Central memory CD8-positive, alpha-beta T cell (primary cell): ENCODE measurements around the gene TH.

Experiments used
- ATAC-seq: fragments of 150-1000 bp; cut with Tn5 transposase; replicated peaks from 2 replicates; pipeline ENCODE4 v1.10.0; 2022; ENCODE audit warnings: mild to moderate bottlenecking, moderate FRiP score, moderate number of reproducible peaks; ENCODE audit not compliant: poor library complexity, severe bottlenecking; ENCODE audit errors: extremely low read depth
- DNase-seq, 2 donors: peaks; one replicate each; pipeline ENCODE4 v3.0.0; 2021; ENCODE audit warnings: low spot score in 2 of 2
- H3K27ac Mint-ChIP-seq: one replicate; pipeline ENCODE4 v1.8.0; 2022; ENCODE audit warnings: low read depth, mild to moderate bottlenecking, moderate library complexity, mixed read lengths
- H3K27me3 Mint-ChIP-seq: one replicate; pipeline ENCODE4 v1.8.0; 2022; ENCODE audit warnings: mixed read lengths
- H3K36me3 Mint-ChIP-seq: one replicate; pipeline ENCODE4 v1.8.0; 2022; ENCODE audit warnings: mild to moderate bottlenecking, moderate library complexity, mixed read lengths; ENCODE audit not compliant: insufficient read depth
- H3K4me1 Mint-ChIP-seq: one replicate; pipeline ENCODE4 v1.8.0; 2022; ENCODE audit warnings: mixed read lengths
- H3K4me3 Mint-ChIP-seq: one replicate; pipeline ENCODE4 v1.8.0; 2022; ENCODE audit warnings: mild to moderate bottlenecking, moderate library complexity, mixed read lengths
- H3K9me3 Mint-ChIP-seq: one replicate; pipeline ENCODE4 v1.8.0; 2022; ENCODE audit warnings: mixed read lengths

The TH gene

DNA sequence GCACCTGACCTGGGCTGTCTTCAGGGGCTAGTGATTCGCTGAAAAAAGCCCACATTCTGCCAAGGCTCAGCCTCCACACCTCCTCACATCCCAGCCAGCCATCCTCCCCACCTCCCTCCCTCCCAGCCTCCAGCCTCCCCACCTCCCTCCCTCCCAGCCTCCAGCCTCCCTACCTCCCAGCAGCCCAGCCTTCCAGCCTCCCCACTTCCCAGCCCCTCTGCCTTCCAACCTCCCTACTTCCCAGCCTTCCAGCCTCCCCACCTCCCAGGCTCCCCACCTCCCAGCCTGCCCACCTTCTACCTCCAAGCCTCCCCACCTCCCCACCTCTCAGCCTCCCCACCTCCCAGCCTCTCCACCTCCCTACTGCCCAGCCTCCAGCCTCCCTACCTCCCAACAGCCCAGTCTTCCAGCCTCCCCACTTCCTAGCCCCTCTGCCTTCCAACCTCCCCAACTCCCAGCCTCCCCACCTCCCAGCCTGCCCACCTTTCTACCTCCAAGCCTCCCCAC is 33.7 kb upstream of the TH start:
- no peaks in the 10 kb centered on the region for H3K36me3 Mint-ChIP-seq
- peaks cover 11% of the 10 kb centered on the region for H3K27me3 Mint-ChIP-seq
- ATAC-seq (no peak), DNase-seq (no peak)
- peaks cover 6% of the 10 kb centered on the region for H3K9me3 Mint-ChIP-seq
- H3K4me3 Mint-ChIP-seq: no peak overlapping the region
- H3K4me1 Mint-ChIP-seq: no peaks in the 10 kb centered on the region
- H3K27ac Mint-ChIP-seq: no peak overlapping the region

DNA sequence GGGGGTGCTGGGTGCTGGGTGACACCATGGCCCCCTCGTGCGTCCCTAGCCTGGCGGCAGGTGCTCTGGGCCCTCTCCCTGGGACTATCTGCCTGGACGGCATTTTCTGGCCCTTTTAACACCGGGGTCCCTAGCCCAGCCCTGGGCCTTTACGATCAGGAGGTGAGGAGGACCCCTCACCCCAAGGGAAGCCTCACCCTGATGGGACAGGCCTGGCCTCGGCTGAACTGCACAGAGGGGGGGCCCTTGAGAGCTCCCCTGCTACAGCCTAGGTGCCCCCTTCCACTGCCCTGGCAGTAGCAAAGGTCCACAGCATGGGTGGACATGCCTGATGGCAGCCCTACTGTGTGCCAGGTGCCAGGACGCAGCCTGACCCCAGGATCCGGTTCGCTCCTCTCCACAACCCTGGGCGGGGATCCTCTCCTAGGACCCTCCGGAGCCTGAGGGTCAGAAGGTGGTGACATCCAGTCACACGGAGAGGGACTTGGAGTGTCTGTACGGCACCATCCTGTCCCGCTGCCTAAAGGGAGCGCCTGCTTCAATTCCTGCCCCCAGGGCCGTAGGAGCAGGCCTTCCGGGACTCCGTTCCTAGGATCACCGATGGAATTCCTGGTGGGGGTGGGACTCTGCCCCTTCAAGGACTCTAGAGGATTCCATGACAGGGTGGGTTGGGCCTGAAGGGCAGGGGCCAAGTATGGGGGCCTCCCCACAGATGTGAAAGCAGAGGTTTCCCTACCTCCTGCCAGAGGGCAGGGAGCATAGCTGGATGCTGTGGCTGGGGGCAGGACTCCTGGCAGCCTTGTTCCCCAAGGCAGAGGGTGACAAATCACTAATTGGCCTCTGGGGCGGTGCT is 33.0 kb upstream of the TH start:
- no peak for DNase-seq
- H3K4me1 Mint-ChIP-seq: no peaks in the 10 kb centered on the region
- no peaks in the 10 kb centered on the region for H3K36me3 Mint-ChIP-seq
- no peak for ATAC-seq
- no peak overlapping the region for H3K27ac Mint-ChIP-seq
- H3K27me3 Mint-ChIP-seq: peaks cover 11% of the 10 kb centered on the region
- H3K9me3 Mint-ChIP-seq: peaks cover 6% of the 10 kb centered on the region
- no peak overlapping the region for H3K4me3 Mint-ChIP-seq

DNA sequence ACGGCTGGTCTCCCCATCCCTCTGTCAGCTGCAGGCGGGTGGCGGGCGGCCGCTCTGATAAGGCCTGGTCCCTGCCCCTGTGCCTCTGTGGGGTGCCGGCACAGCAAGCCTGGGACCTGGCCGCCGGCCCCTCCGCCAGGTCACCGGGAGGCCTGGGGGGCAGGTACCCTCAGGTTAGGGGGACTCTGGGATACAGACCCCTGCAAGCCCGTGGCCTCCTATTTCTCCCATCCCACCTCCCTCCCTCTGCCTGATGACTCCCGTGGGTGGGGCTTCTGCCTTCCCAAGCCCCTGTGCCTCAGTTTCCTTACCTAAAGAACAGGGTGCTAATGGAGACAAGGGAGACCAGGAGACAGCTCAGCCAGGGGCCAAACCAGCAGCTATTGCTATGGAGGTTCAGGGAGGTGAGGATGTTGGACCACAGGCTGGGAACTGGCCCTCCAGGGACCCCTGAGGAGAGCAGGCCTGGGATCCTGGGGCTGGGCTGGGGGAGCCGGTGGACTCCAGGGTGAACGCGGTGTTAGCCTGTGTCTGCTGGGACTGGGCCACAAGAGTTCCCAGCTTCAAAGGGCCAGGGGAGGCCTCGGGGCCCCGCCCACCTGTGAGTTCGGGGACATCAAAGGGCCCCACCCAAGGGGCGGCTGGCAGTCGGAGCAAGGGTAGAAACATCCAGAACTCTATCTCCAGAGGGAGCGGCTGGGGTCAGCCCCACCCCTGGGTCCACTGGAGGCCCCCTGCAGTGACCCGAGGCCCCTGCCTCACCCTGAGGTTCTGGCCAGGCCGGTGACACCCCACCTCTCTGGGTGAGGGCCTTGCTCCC is 32.0 kb upstream of the TH start:
- Mint-ChIP-seq H3K9me3 (peaks cover 6% of the 10 kb centered on the region), H3K36me3 (no peaks in the 10 kb centered on the region), H3K4me1 (no peaks in the 10 kb centered on the region), H3K4me3 (no peak overlapping the region), H3K27ac (no peak overlapping the region), H3K27me3 (peaks cover 11% of the 10 kb centered on the region)
- ATAC-seq (no peak), DNase-seq (no peak)

DNA sequence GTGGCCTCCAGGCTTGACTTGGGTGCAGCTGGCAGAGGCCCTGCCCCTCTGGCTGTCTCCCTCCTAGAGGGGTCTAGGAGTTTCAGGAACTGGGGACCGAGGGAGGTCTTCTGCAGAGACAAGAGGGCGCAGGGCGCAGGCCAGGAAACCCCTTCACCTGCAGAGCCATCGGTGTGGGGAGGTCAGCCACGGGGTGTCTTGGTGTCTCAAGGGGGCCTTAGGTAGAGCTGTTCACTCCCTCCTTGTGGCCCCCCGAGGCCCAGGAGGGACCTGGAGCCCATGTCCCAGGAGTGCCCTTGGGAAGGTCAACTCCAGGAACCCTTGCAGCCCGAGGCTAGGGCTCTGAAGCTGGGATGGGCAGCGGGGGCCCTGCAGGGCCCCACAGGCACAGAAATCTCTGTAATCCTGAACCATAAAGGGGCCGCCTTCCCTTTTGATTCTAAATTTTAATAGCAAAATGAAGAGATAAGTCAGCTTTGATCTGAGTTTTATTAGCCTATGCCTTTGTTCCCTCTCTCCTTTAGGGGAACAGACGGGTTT is 31.4 kb upstream of the TH start:
- ATAC-seq: no peak
- Mint-ChIP-seq H3K4me1 (no peaks in the 10 kb centered on the region), H3K9me3 (peaks cover 6% of the 10 kb centered on the region), H3K4me3 (no peak overlapping the region), H3K36me3 (no peaks in the 10 kb centered on the region), H3K27ac (no peak overlapping the region), H3K27me3 (peaks cover 6% of the 10 kb centered on the region)
- no peak for DNase-seq

DNA sequence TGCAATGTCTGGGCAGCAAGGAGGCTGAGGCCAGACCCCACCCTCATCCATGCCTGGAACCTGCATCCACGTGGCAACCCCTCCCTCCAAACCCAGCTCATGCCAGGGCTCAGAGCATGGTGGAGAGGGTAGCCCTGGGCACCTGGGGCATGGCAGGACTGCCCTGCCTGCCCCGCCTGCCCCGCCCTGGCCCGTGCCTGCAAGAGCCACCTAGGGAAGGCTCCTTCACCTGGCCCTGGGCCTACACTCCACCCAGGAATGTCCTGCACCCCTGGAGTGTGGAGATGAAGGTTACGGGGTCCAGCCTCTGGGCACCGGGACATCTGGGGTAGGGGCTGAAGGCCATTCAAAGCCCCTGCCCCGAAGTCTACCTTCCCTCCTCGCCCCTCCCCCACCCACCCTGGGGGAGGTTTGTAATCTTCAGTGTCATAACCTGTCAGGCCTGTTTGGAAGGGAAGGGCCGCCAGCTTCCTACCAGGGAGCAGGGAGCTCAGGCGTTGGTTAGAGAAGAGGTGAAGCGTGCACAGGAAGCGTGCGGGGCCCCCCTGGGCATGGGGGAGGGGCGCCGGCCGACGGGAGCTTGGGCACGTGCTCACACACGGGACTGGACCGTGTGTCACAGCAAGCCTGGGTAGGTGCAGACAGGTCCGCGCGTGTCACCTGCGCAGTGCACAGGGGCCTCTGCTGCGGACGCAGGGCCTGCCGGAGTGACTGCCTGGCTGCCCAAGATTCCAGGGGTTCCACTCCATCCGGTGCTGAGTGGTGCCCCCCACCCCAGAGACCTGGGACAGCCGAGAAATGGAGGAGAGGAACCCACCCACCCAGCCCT is 30.7 kb upstream of the TH start:
- H3K4me3 Mint-ChIP-seq: no peak overlapping the region
- H3K36me3 Mint-ChIP-seq: no peaks in the 10 kb centered on the region
- H3K27me3 Mint-ChIP-seq: no peaks in the 10 kb centered on the region
- H3K9me3 Mint-ChIP-seq: peaks cover 6% of the 10 kb centered on the region
- no peak for DNase-seq
- ATAC-seq: no peak
- H3K4me1 Mint-ChIP-seq: peaks cover 1% of the 10 kb centered on the region
- H3K27ac Mint-ChIP-seq: no peak overlapping the region

DNA sequence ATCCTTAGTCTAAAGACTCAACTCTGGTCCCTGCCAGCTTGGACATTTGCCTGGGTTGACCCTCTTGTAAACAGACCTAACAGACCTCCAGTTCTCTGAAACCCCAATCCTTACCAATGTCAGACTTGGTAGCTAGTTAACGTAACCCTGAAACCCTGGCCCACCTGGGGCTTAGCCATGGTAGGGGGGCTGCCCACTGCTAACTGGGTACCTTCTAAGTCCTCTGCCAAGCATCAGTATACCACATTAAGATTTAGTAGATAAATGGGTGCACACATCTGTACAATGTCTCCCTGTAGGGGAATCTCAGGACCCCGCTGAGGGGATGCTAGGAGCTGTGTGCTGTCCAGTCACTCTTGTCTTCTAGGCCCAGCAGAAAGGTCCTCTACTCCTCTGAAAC is 29.9 kb upstream of the TH start:
- Mint-ChIP-seq H3K36me3 (no peaks in the 10 kb centered on the region), H3K4me3 (no peak overlapping the region), H3K4me1 (peaks cover 8% of the 10 kb centered on the region), H3K9me3 (peaks cover 6% of the 10 kb centered on the region), H3K27ac (no peak overlapping the region), H3K27me3 (no peaks in the 10 kb centered on the region)
- ATAC-seq (no peak), DNase-seq (no peak)

DNA sequence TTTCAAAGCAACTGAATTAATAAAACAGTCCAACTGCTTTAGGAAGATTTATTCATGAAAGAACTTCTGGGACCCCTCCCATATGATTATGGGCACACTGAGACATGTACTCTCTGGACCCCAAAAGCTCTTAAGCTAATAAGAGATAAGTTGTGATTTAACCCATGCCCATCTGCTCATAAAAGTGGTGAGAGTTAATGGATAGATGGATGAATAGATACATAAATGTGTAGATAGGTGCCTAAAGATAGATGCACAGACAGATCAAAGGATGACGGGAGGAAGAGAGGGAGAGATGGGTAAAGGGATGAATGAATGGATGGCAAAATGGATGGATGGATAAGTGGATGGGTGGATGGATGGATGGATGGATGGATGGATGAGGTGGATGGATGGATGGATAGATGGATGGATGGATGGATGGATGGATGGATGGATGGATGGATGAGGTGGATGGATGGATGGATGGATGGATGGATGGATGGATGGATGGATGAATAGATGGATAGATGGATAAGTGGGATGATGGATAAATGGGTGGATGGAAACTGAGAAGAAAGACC is 29.4 kb upstream of the TH start:
- no peaks in the 10 kb centered on the region for H3K36me3 Mint-ChIP-seq
- H3K9me3 Mint-ChIP-seq: peaks cover 6% of the 10 kb centered on the region
- no peak overlapping the region for H3K27ac Mint-ChIP-seq
- H3K27me3 Mint-ChIP-seq: no peaks in the 10 kb centered on the region
- no peak overlapping the region for H3K4me3 Mint-ChIP-seq
- DNase-seq (no peak), ATAC-seq (no peak)
- H3K4me1 Mint-ChIP-seq: peaks cover 13% of the 10 kb centered on the region

DNA sequence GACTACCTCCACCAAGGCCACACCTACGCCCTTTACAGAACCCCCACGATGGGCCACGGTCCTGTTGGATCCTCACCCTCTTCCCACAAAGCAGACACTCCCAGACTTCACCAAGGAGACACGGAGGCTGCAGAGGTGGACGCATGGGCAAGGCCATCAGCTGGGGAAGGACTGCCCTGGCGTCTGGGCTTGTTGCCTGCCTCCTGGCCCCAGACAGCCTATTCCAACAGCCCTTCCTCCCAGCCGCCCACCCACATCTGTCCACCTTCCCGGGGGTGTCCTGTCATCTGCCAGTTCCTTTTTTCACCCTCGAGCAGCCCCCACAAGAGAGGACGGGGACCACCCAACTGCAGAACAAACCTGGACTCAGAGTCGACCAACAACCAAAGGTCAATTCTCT is 28.9 kb upstream of the TH start:
- DNase-seq (no peak), ATAC-seq (no peak)
- Mint-ChIP-seq H3K9me3 (peaks cover 6% of the 10 kb centered on the region), H3K4me3 (no peak overlapping the region), H3K27me3 (no peaks in the 10 kb centered on the region), H3K36me3 (peaks cover 1% of the 10 kb centered on the region), H3K4me1 (peaks cover 15% of the 10 kb centered on the region), H3K27ac (no peak overlapping the region)

DNA sequence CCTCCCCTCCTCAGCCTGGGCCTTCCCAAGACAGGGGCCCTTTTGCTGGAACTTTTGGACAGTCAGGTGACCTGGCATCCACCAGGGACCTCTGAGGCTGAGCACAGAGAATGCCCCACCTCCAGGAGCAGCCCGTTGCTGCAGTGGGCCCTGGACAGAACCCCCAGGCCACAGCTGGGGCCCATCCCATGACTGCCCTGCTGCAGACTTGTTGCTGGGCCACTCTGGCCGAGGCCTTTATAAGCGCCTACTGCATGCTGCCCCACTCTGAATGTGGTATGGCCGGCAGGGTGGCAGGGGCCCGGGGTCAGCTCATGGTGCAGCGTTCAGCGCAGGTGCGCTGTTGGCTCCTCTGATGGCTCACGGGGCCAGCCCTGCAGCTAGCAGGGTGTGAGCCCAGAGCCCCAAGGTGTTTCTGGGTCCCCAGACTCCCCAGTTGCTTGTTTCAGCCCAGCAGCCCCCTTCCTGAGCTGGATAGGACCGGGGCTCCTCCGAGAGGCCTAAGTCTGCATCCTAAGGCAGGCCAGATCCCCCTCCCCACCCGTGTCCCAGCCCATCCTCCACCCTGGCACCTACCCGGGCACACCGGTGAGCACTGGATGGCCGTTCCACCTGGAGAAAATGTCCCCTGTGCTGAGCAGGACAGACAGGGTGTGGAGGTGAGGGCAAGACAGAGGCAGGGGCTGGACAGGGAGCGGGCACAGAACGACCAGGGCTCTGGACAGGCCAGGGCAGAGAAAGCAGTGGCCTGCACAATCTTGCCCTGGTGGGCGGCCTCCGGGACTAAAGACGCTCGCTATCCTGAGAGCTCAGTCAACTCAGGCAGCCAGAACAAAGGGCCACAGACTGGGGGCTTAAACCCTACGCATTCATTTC is 28.1 kb upstream of the TH start:
- no peak overlapping the region for H3K4me3 Mint-ChIP-seq
- no peaks in the 10 kb centered on the region for H3K27me3 Mint-ChIP-seq
- DNase-seq: no peak
- peaks cover 6% of the 10 kb centered on the region for H3K9me3 Mint-ChIP-seq
- no peak overlapping the region for H3K27ac Mint-ChIP-seq
- no peak for ATAC-seq
- peaks cover 15% of the 10 kb centered on the region for H3K4me1 Mint-ChIP-seq
- peaks cover 1% of the 10 kb centered on the region for H3K36me3 Mint-ChIP-seq

DNA sequence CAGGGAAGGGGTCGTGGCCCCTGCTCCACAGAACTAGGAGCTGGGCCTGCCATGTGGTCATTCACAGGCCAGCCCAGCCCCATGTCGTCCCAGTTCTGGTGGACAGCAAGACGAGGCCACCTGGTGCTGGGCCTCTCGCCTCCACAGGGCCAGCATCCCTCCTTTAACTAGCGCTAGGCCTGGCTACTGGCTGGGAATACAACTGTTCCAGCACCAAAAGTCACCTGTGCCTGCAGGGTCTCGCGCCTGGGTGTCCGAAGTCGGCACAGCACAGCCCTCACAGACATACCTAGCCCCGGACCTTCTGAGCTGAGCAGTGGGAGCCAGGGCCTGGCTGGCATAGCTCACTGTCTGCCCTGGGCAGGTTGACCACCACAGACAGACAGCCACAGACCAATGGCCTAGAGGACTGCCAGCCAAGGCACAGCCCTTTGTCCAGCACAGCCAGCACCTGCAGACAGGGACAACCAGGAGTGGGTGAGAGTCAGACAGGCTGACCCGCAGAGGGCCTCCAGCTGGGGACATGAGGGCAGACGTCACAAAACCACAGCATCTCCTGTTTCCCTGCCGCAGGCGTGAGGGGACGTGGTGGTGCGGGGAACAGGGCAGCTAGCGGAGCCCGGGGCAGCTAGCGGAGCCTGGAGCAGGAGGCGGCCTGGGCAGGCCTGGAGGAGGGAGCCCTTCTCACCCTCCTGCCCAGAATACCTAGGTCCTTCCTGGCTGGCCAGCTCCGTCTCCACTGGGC is 27.2 kb upstream of the TH start:
- no peak for ATAC-seq
- H3K27ac Mint-ChIP-seq: no peak overlapping the region

More for the DNA sequence above, 27.2 kb upstream of the TH start:
- Mint-ChIP-seq H3K27me3 (no peaks in the 10 kb centered on the region), H3K36me3 (peaks cover 1% of the 10 kb centered on the region), H3K4me3 (no peak overlapping the region), H3K4me1 (peaks cover 15% of the 10 kb centered on the region), H3K9me3 (peaks cover 6% of the 10 kb centered on the region)
- no peak for DNase-seq
